Adrenal gland (tissue), 12 donors: ENCODE data around the gene SAFB. TPM values are rescaled to one million over a fixed set of nuclear protein-coding genes. Genes with fewer than 3 reads are reported as not detected.
"Not testable (repeated sequence)": the region's sequence is repeated elsewhere in the genome, so short reads cannot be mapped to it uniquely, and the experiment has no call there.

Experiments used
- DNase-seq, 7 donors: peaks; one replicate each; pipeline ENCODE4 v3.0.0-alpha.2; 2019 to 2020
- H3K27ac ChIP-seq, 5 donors: fragments of 200-600 bp; sonication (generic) in 4 of 5; 1 replicate in 3 of 5; 2 replicates in 2 of 5; pipeline versions ENCODE4 v1.5.1 to v1.8.0; 2016 to 2020; ENCODE audit warnings: mild to moderate bottlenecking in 1 of 5
- H3K27me3 ChIP-seq: fragments of 200-600 bp; 2 replicates; pipeline ENCODE4 v1.8.0; 2021
- H3K36me3 ChIP-seq, 2 donors: fragments of 200-600 bp; replicated peaks in 1 of 2; 1 replicate in 1 of 2; 2 replicates in 1 of 2; pipeline versions ENCODE4 v1.5.1 to v1.8.0; 2018 to 2022
- H3K4me1 ChIP-seq, 2 donors: fragments of 200-600 bp; replicated peaks in 1 of 2; 1 replicate in 1 of 2; 2 replicates in 1 of 2; pipeline versions ENCODE4 v1.5.1 to v1.8.0; 2018 to 2021
- H3K4me3 ChIP-seq, 4 donors: fragments of 200-600 bp; sonication (generic) in 3 of 4; one replicate each; pipeline ENCODE4 v1.5.1; 2016 to 2018
- H3K9me3 ChIP-seq, 3 donors: fragments of 200-600 bp; sonication (generic) in 1 of 3; replicated peaks in 1 of 3; 1 replicate in 2 of 3; 2 replicates in 1 of 3; pipeline versions ENCODE4 v1.5.1 to v1.8.0; 2016 to 2021
- CTCF ChIP-seq, 6 experiments: fragments of 450-650 bp in 4 of 6; fragments of 200-600 bp in 2 of 6; sonication (generic) in 1 of 6; IDR thresholded peaks; 1 replicate in 5 of 6; 2 replicates in 1 of 6; pipeline versions ENCODE4 v1.5.1 to v1.8.0; 2016 to 2021; ENCODE audit warnings: antibody characterized with exemption in 6 of 6, mild to moderate bottlenecking in 2 of 6, moderate library complexity in 1 of 6
- POLR2A ChIP-seq, 2 donors: fragments of 450-650 bp; IDR thresholded peaks; one replicate each; pipeline ENCODE4 v1.6.1; 2017; ENCODE audit warnings: antibody characterized with exemption in 2 of 2, mild to moderate bottlenecking in 2 of 2, moderate library complexity in 1 of 2
- WGBS, 4 donors: extraction: QIAGEN DNeasy Blood & Tissue Kit in 2 of 4; methylation state at CpG; one replicate each; pipeline versions ENCODE4 v1.1.5 to v1.1.7; 2013 to 2017; 5-methylcytosine and 5-hydroxymethylcytosine counted together
- intact Hi-C, 2 donors: fragments of 100-400 bp; cut with DNase I; formaldehyde crosslinking; loops; one replicate each; pipeline versions ENCODE4 v1.14.1 to v1.15.0; 2022 to 2023
- polyA plus RNA-seq, 3 donors: library from polyadenylated mRNA; stranded (reverse); fragments of 200-250 nt in 2 of 3; fragments of 350-450 nt in 1 of 3; fragmentation: Illumina TruSeq in 1 of 3; extraction: RNeasy Lipid Tissue Mini Kit (QIAGEN cat#74804) in 1 of 3; gene quantifications; one replicate each; pipeline ENCODE4 v1.2.3, GENCODE V29; 2013 to 2014
- total RNA-seq, 9 donors: library from RNA; depleted of rRNA in 4 of 9; stranded (reverse); fragments of >200 nt in 4 of 9; fragments of 120-200 nt in 1 of 9; fragmentation: NEBNext Ultra II Directional in 1 of 9; extraction: Animal tissue kit (Norgen Biotek cat#: 25700) in 1 of 9; gene quantifications; one replicate each; pipeline versions ENCODE4 v1.1.0 to v1.2.4, GENCODE V29; 2013 to 2023
- donor health status: healthy with polysubstance abuse.
- donor health status: Bipolar disorder and iron deficiency.
- donor health status: DM: yes; HTN: yes; CAD: no.
- donor health status: DM: no; HTN: no; CAD: no.
- donor health status: DM: no; HTN: no; CAD: no.
- donor health status: DM: yes; HTN: yes; CAD: no.

The SAFB gene
- total and polyA plus RNA-seq, 12 donors = 38.4 to 125 (median 55.5) TPM

GRCh38 chr19:5698635-5699422 lies 75.9 kb downstream of the SAFB start:
- TF ChIP-seq CTCF (IDR thresholded peaks at IDR 0.05) (no peak), POLR2A (IDR thresholded peaks at IDR 0.05) (no peak)
- peaks cover 4 to 17% of the 10 kb centered on the region in 2 donors for H3K4me1 ChIP-seq
- peak in 1 of 7 donors; percentile 32 for DNase-seq
- WGBS, 4 donors = 90 to 92% (median 91%) methylated on average over 23 to 38 of the region's 38 CpGs
- peak overlapping the region in 3 of 5 donors; percentile 54 to 86 (median 82) for H3K27ac ChIP-seq
- H3K4me3 ChIP-seq = no peak overlapping the region
- peaks cover 0 to 69% of the 10 kb centered on the region in 2 donors for H3K36me3 ChIP-seq
- intact Hi-C loops = no loop called here
- no peaks in the 10 kb centered on the region for H3K9me3 ChIP-seq
- no peaks in the 10 kb centered on the region for H3K27me3 ChIP-seq

GRCh38 chr19:5700455-5701092 lies 77.7 kb downstream of the SAFB start:
- Histone ChIP-seq H3K4me1 (peaks cover 4 to 20% of the 10 kb centered on the region in 2 donors), H3K27ac (no peak overlapping the region), H3K27me3 (no peaks in the 10 kb centered on the region), H3K9me3 (no peaks in the 10 kb centered on the region), H3K36me3 (peaks cover 0 to 70% of the 10 kb centered on the region in 2 donors), H3K4me3 (no peak overlapping the region)
- intact Hi-C loops = no loop called here
- DNase-seq = no peak
- TF ChIP-seq POLR2A (IDR thresholded peaks at IDR 0.05) (no peak), CTCF (IDR thresholded peaks at IDR 0.05) (no peak)
- WGBS, 4 donors = 91 to 100% (median 93%) methylated on average over 1 to 22 of the region's 22 CpGs

- WGBS, 4 donors = 79 to 90% methylated on average over 6 to 12 of the region's 28 CpGs; no CpG with 5 or more reads in 2 of the 4 donors
- intact Hi-C loops = not testable (repeated sequence)
Measured at GRCh38 chr19:5702053-5702410, 79.1 kb downstream of the SAFB start.

DNA sequence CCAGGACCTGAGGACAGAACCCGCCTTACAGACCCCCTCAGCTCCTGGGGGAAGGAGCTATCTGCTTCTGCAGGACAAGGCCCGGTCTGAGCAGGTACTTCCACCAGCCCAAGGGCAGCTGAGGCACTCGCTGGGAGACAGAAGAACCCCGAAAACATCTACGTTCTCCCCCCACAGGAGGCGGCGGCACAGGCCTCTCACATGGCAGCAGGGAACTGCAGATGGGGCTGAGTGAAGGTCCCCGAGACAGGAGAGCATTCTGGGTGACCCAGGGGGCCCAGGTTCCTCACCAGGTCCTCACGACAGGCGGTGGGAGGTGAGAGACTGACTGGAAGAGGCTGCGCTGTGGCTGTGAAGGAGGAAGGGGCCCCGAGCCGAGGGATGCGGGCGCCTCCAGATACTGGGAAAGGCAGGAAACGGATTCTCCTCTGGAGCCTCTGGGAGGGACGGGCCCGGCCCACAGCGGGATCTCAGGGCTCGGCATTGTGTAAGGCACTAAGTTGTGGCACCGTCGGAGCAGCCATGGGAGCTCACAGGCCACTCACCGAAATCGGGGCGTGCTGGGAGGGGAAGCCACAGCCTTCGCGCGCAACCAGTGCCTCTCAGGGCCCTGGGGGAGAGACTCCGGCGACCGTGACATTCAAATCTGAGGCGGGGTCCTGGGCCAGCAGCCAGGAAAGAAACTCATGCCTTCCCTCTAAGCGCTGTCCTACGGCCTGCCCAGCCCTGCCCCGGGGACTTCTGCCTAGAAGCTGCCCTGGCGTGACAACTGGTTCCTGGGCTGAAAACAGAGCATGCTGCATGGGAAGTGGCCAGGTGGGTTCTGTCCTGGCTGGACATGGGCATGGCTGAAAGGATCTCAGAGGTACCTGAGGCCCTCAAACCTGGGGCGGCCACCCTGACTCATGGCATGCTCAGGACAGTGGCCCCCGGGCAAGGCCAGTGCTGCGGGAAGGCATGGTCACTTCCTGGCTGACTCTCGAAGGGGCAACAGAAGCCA lies 81.2 kb downstream of the SAFB start:
- intact Hi-C loops = no loop called here
- 84 to 96% (median 89%) methylated on average over 21 to 40 of the region's 40 CpGs for WGBS, 4 donors
- no peak for TF ChIP-seq POLR2A (IDR thresholded peaks at IDR 0.05)
- no peak for TF ChIP-seq CTCF (IDR thresholded peaks at IDR 0.05)
- no peaks in the 10 kb centered on the region for H3K9me3 ChIP-seq
- H3K27ac ChIP-seq = peak overlapping the region in 3 of 5 donors; percentile 65 to 87 (median 79)
- H3K4me1 ChIP-seq = peaks cover 0 to 17% of the 10 kb centered on the region in 2 donors
- H3K36me3 ChIP-seq = peaks cover 0 to 76% of the 10 kb centered on the region in 2 donors
- H3K27me3 ChIP-seq = no peaks in the 10 kb centered on the region
- no peak overlapping the region for H3K4me3 ChIP-seq
- DNase-seq = no peak

More at GRCh38 chr19:5702053-5702410, 79.1 kb downstream of the SAFB start:
- H3K27ac ChIP-seq, H3K27me3 ChIP-seq, H3K4me3 ChIP-seq, DNase-seq, H3K9me3 ChIP-seq: not testable (repeated sequence)
- Histone ChIP-seq H3K36me3 (peaks cover 0 to 70% of the 10 kb centered on the region in 2 donors), H3K4me1 (peaks cover 4 to 20% of the 10 kb centered on the region in 2 donors)
